ENCODE results near the gene GPR137B. TPM values are rescaled to one million over a fixed set of nuclear protein-coding genes. Genes with fewer than 3 reads are reported as not detected.
A peak's percentile ranks its signal among the peaks of the same experiment; 100 is the strongest.

The GPR137B gene
- total RNA-seq, 4 donors from 2014 or later, result 0.29 to 15.1 (median 11.2) TPM

GRCh38 chr1:236144033-236144432 is 1.7 kb downstream of the GPR137B start:
- Histone ChIP-seq H3K9me3 (no peaks in the 10 kb centered on the region), H3K27me3 (no peaks in the 10 kb centered on the region), H3K4me3 (peak overlapping the region in 1 of 2 donors; percentile 55), H3K36me3 (no peaks in the 10 kb centered on the region), H3K4me1 (no peaks in the 10 kb centered on the region), H3K27ac (no peak overlapping the region)
- intact Hi-C loops (cut with DNase I; ENCODE audit: low total_unique reads), result no loop called here
- DNase-seq, result no peak
- TF ChIP-seq, protein P1, sequence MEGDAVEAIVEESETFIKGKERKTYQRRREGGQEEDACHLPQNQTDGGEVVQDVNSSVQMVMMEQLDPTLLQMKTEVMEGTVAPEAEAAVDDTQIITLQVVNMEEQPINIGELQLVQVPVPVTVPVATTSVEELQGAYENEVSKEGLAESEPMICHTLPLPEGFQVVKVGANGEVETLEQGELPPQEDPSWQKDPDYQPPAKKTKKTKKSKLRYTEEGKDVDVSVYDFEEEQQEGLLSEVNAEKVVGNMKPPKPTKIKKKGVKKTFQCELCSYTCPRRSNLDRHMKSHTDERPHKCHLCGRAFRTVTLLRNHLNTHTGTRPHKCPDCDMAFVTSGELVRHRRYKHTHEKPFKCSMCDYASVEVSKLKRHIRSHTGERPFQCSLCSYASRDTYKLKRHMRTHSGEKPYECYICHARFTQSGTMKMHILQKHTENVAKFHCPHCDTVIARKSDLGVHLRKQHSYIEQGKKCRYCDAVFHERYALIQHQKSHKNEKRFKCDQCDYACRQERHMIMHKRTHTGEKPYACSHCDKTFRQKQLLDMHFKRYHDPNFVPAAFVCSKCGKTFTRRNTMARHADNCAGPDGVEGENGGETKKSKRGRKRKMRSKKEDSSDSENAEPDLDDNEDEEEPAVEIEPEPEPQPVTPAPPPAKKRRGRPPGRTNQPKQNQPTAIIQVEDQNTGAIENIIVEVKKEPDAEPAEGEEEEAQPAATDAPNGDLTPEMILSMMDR (IDR thresholded peaks at IDR 0.05), result no peak
- no peak for TF ChIP-seq POLR2A (IDR thresholded peaks at IDR 0.05)

DNA sequence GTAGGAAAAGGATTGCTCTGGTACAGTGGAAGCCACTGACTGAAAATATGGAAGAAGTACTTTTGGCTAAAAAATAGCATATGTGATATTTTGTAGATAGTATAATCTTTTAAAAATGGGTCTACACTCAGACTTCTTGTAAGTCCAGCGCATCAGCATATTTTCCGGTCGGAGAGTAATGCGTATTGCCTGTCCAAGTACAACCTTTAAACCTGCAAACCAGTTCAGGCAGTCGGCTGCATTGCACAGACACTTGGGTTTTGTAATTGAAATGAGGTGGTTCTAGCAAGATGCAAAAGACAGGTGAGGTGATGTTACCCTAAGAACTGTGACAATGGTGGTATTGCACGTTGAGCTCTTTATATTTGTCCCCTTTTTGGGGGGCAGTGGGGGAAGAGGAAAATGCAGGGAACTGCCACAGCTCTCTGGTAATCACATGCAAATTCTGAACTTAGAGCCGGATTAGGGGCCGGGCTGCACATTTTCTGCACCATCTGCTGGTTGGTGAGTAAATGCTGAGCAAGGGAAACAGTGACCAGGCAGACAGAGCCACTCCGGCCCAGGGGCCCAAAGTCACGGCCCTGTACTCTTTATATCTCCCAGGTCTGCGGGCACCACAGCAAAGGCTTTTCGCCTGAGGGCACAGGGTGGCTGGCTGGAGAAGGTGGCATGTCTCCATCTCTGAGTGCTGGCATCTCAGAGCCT is 2.3 kb downstream of the GPR137B start:
- no peaks in the 10 kb centered on the region for H3K27me3 ChIP-seq
- no peak overlapping the region for H3K27ac ChIP-seq
- peak overlapping the region in 1 of 2 donors; percentile 55 for H3K4me3 ChIP-seq
- intact Hi-C loops (cut with DNase I; ENCODE audit: low total_unique reads), result no loop called here
- no peak for DNase-seq
- no peaks in the 10 kb centered on the region for H3K4me1 ChIP-seq
- H3K36me3 ChIP-seq, result no peaks in the 10 kb centered on the region
- TF ChIP-seq, protein P1 (IDR thresholded peaks at IDR 0.05), result no peak
- TF ChIP-seq POLR2A (IDR thresholded peaks at IDR 0.05), result no peak
- no peaks in the 10 kb centered on the region for H3K9me3 ChIP-seq

- Histone ChIP-seq H3K4me3 (no peak overlapping the region), H3K27ac (no peak overlapping the region), H3K36me3 (no peaks in the 10 kb centered on the region), H3K9me3 (no peaks in the 10 kb centered on the region), H3K27me3 (no peaks in the 10 kb centered on the region), H3K4me1 (no peaks in the 10 kb centered on the region)
- intact Hi-C loops (cut with DNase I; ENCODE audit: low total_unique reads), result no loop called here
- no peak for DNase-seq
- TF ChIP-seq POLR2A (IDR thresholded peaks at IDR 0.05), result no peak
- TF ChIP-seq, protein P1 (IDR thresholded peaks at IDR 0.05), result no peak
Observed at GRCh38 chr1:236147068-236147467, 4.7 kb downstream of the GPR137B start.

- TF ChIP-seq POLR2A (IDR thresholded peaks at IDR 0.05), result no peak
- TF ChIP-seq, protein P1 (IDR thresholded peaks at IDR 0.05), result no peak
- Histone ChIP-seq H3K27ac (no peak overlapping the region), H3K27me3 (no peaks in the 10 kb centered on the region), H3K9me3 (no peaks in the 10 kb centered on the region), H3K4me3 (no peak overlapping the region), H3K4me1 (no peaks in the 10 kb centered on the region), H3K36me3 (no peaks in the 10 kb centered on the region)
- no peak for DNase-seq
- intact Hi-C loops (cut with DNase I; ENCODE audit: low total_unique reads), result no loop called here
Observed at GRCh38 chr1:236147521-236148469, 5.5 kb downstream of the GPR137B start.

DNA sequence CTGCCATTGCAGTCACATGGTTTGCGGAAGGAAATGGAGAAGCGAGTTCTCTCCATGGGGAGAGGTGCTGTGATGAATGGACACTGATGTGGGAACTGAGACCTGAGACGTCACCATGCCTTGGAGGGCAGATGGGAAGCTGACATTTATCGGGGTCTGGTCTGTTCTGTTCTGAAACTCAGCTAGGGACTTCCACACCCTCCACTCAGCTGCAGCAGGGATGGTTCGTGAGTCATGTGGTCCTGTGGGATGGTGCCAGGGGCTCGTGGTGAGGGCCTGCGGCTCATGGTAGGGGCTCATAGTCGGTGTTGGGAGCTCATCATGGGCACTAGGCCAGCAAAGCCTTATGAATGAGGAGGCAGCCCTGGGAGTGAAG is 6.1 kb downstream of the GPR137B start:
- no peaks in the 10 kb centered on the region for H3K9me3 ChIP-seq
- no peaks in the 10 kb centered on the region for H3K4me1 ChIP-seq
- H3K27ac ChIP-seq, result no peak overlapping the region

More for the DNA sequence above, 6.1 kb downstream of the GPR137B start:
- Histone ChIP-seq H3K27me3 (no peaks in the 10 kb centered on the region), H3K4me3 (no peak overlapping the region), H3K36me3 (no peaks in the 10 kb centered on the region)
- no peak for DNase-seq
- intact Hi-C loops (cut with DNase I; ENCODE audit: low total_unique reads), result no loop called here
- no peak for TF ChIP-seq POLR2A (IDR thresholded peaks at IDR 0.05)
- TF ChIP-seq, protein P1 (IDR thresholded peaks at IDR 0.05), result no peak
